SK-N-MC (cell line): ENCODE results near the gene SCN4A.
"Not testable (repeated sequence)": the region's sequence is repeated elsewhere in the genome, so short reads cannot be mapped to it uniquely, and the experiment has no call there.

Source experiments
- EZH2 ChIP-seq: fragments of 200-600 bp; sonication (generic); IDR thresholded peaks from one replicate; pipeline ENCODE4 v1.6.1; 2017; ENCODE audit warnings: antibody characterized with exemption
- FOXP2 ChIP-seq: optimal IDR thresholded peaks from 2 replicates; pipeline ENCODE3; 2011; ENCODE audit warnings: mild to moderate bottlenecking, moderate library complexity; ENCODE audit not compliant: insufficient read depth; ENCODE audit errors: extremely low read length, control extremely low read depth
- POLR2AphosphoS5 ChIP-seq: IDR thresholded peaks from 2 replicates; pipeline ENCODE4 v1.6.1; 2012; ENCODE audit warnings: mild to moderate bottlenecking, low read depth, low read length, borderline replicate concordance

GRCh38 chr17:63909586-63909985, 63.1 kb downstream of the SCN4A start:
- TF ChIP-seq EZH2, POLR2AphosphoS5, FOXP2: not testable (repeated sequence)
